HEK293 (cell line): ENCODE data around the gene MXI1.

ENCODE experiments used
- FEZF1 ChIP-seq: fragments of 450-650 bp; formaldehyde crosslinking; IDR thresholded peaks from 2 replicates; pipeline ENCODE4 v1.5.1; 2016; ENCODE audit warnings: missing biosample characterization, missing genetic modification characterization
- HOXC10 ChIP-seq: sonication (generic); formaldehyde crosslinking; IDR thresholded peaks from 2 replicates; pipeline ENCODE4 v1.8.1; 2023; ENCODE audit warnings: mild to moderate bottlenecking, missing genetic modification reagents
- KLF9 ChIP-seq: fragments of 450-650 bp; formaldehyde crosslinking; IDR thresholded peaks from 2 replicates; pipeline ENCODE4 v1.5.1; 2016; ENCODE audit warnings: missing biosample characterization, missing genetic modification characterization, low read depth
- MEIS1 ChIP-seq: sonication (generic); formaldehyde crosslinking; IDR thresholded peaks from 2 replicates; pipeline ENCODE4 v1.8.1; 2022; ENCODE audit warnings: missing genetic modification reagents, mild to moderate bottlenecking, borderline replicate concordance
- MYNN ChIP-seq: fragments of 450-650 bp; formaldehyde crosslinking; IDR thresholded peaks from 2 replicates; pipeline ENCODE4 v1.5.1; 2016; ENCODE audit warnings: missing biosample characterization, missing genetic modification characterization, borderline replicate concordance
- OVOL3 ChIP-seq: fragments of 450-650 bp; formaldehyde crosslinking; IDR thresholded peaks from 2 replicates; pipeline ENCODE4 v1.5.1; 2016; ENCODE audit warnings: missing biosample characterization, missing genetic modification characterization
- SCRT1 ChIP-seq: fragments of 450-650 bp; formaldehyde crosslinking; IDR thresholded peaks from 2 replicates; pipeline ENCODE4 v1.5.1; 2016; ENCODE audit warnings: missing biosample characterization, missing genetic modification characterization, borderline replicate concordance
- ZFP69B ChIP-seq: fragments of 450-650 bp; formaldehyde crosslinking; IDR thresholded peaks from 2 replicates; pipeline ENCODE4 v1.5.1; 2016; ENCODE audit warnings: missing biosample characterization, missing genetic modification characterization
- ZNF121 ChIP-seq: fragments of 450-650 bp; formaldehyde crosslinking; IDR thresholded peaks from 2 replicates; pipeline ENCODE4 v1.5.1; 2016; ENCODE audit warnings: missing biosample characterization, missing genetic modification characterization
- ZNF16 ChIP-seq: fragments of 450-650 bp; formaldehyde crosslinking; IDR thresholded peaks from 2 replicates; pipeline ENCODE4 v1.5.1; 2016; ENCODE audit warnings: low read depth, missing biosample characterization, missing genetic modification characterization
- ZNF169 ChIP-seq: fragments of 450-650 bp; formaldehyde crosslinking; IDR thresholded peaks from 2 replicates; pipeline ENCODE4 v1.5.1; 2016; ENCODE audit warnings: missing biosample characterization, missing genetic modification characterization
- ZNF416 ChIP-seq: fragments of 450-650 bp; formaldehyde crosslinking; IDR thresholded peaks from 2 replicates; pipeline ENCODE4 v1.5.1; 2016; ENCODE audit warnings: missing biosample characterization, missing genetic modification characterization
- ZNF423 ChIP-seq: fragments of 450-650 bp; formaldehyde crosslinking; IDR thresholded peaks from 2 replicates; pipeline ENCODE4 v1.5.1; 2016; ENCODE audit warnings: missing biosample characterization, missing genetic modification characterization
- ZNF473 ChIP-seq: fragments of 450-650 bp; formaldehyde crosslinking; IDR thresholded peaks from 2 replicates; pipeline ENCODE4 v1.5.1; 2017; ENCODE audit warnings: missing biosample characterization, missing genetic modification characterization
- ZNF544 ChIP-seq: fragments of 450-650 bp; formaldehyde crosslinking; IDR thresholded peaks from 2 replicates; pipeline ENCODE4 v1.5.0; 2017; ENCODE audit warnings: missing biosample characterization, missing genetic modification characterization
- ZNF585B ChIP-seq: fragments of 450-650 bp; formaldehyde crosslinking; IDR thresholded peaks from 2 replicates; pipeline ENCODE4 v1.5.1; 2016; ENCODE audit warnings: missing biosample characterization, missing genetic modification characterization
- ZNF596 ChIP-seq: fragments of 450-650 bp; IDR thresholded peaks from 2 replicates; pipeline ENCODE4 v1.5.0; 2018; ENCODE audit warnings: missing biosample characterization, mild to moderate bottlenecking, missing genetic modification characterization, moderate library complexity
- ZNF600 ChIP-seq: fragments of 450-650 bp; formaldehyde crosslinking; IDR thresholded peaks from 2 replicates; pipeline ENCODE4 v1.5.1; 2016; ENCODE audit warnings: missing biosample characterization, missing genetic modification characterization
- ZNF677 ChIP-seq: fragments of 450-650 bp; IDR thresholded peaks from 2 replicates; pipeline ENCODE4 v1.5.0; 2018; ENCODE audit warnings: missing biosample characterization, mild to moderate bottlenecking, missing genetic modification characterization, moderate library complexity
- ZNF768 ChIP-seq: fragments of 450-650 bp; formaldehyde crosslinking; IDR thresholded peaks from 2 replicates; pipeline ENCODE4 v1.5.1; 2018; ENCODE audit warnings: missing biosample characterization, mild to moderate bottlenecking, missing genetic modification characterization
- TF ChIP-seq, protein P1 (sequence below): fragments of 450-650 bp; formaldehyde crosslinking; IDR thresholded peaks from 2 replicates; pipeline ENCODE4 v1.5.1; 2016; ENCODE audit warnings: missing biosample characterization, missing genetic modification characterization
- TF ChIP-seq, protein P2 (sequence below): fragments of 450-650 bp; formaldehyde crosslinking; IDR thresholded peaks from 2 replicates; pipeline ENCODE4 v1.5.1; 2016; ENCODE audit warnings: missing biosample characterization, missing genetic modification characterization, borderline replicate concordance
- TF ChIP-seq, protein P3 (sequence below): fragments of 450-650 bp; formaldehyde crosslinking; IDR thresholded peaks from 2 replicates; pipeline ENCODE4 v1.5.1; 2016; ENCODE audit warnings: missing biosample characterization, missing genetic modification characterization
- TF ChIP-seq, protein P4 (sequence below): fragments of 450-650 bp; formaldehyde crosslinking; IDR thresholded peaks from 2 replicates; pipeline ENCODE4 v1.5.1; 2016; ENCODE audit warnings: missing biosample characterization, missing genetic modification characterization
- TF ChIP-seq, protein P5 (sequence below): fragments of 450-650 bp; formaldehyde crosslinking; IDR thresholded peaks from 2 replicates; pipeline ENCODE4 v1.5.1; 2016; ENCODE audit warnings: missing biosample characterization, missing genetic modification characterization
- TF ChIP-seq, protein P6 (sequence below): IDR thresholded peaks from 2 replicates; pipeline ENCODE4 v1.6.1; 2011; ENCODE audit warnings: mild to moderate bottlenecking, low read depth, low read length, borderline replicate concordance
- TF ChIP-seq, protein P7 (sequence below): fragments of 450-650 bp; formaldehyde crosslinking; IDR thresholded peaks from 2 replicates; pipeline ENCODE4; 2016; ENCODE audit warnings: missing biosample characterization, missing genetic modification characterization

MXI1 gene

DNA sequence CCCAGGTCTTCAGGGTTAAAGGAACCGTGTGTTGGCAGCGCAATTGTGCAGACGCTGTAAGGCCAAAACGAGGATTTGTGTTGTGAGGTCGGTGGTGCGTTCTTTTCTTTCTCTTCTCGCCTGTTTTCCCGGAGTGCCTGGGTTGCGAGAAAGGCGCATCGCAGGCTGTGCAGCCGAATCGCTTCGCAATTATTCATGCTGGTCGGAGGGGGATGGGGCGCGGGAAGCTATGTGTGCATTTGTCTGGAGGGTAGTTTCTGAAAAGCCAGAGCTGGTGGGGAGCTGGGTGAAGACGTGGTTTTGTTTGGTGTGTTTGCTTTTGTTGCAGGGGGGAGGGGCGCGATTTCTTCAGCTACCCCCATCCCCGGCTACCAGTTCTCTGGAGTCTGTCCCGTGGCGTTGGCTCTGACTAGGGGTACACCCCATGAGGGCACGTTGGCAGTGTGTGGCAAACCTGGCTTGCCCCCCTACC lies 2.1 kb downstream of the MXI1 start (continued):
- TF ChIP-seq, protein P1, sequence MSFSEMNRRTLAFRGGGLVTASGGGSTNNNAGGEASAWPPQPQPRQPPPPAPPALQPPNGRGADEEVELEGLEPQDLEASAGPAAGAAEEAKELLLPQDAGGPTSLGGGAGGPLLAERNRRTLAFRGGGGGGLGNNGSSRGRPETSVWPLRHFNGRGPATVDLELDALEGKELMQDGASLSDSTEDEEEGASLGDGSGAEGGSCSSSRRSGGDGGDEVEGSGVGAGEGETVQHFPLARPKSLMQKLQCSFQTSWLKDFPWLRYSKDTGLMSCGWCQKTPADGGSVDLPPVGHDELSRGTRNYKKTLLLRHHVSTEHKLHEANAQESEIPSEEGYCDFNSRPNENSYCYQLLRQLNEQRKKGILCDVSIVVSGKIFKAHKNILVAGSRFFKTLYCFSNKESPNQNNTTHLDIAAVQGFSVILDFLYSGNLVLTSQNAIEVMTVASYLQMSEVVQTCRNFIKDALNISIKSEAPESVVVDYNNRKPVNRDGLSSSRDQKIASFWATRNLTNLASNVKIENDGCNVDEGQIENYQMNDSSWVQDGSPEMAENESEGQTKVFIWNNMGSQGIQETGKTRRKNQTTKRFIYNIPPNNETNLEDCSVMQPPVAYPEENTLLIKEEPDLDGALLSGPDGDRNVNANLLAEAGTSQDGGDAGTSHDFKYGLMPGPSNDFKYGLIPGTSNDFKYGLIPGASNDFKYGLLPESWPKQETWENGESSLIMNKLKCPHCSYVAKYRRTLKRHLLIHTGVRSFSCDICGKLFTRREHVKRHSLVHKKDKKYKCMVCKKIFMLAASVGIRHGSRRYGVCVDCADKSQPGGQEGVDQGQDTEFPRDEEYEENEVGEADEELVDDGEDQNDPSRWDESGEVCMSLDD (tag by site-specific recombination), result peak; percentile 83
- TF ChIP-seq KLF9 (tag by site-specific recombination), result peak; percentile 70
- TF ChIP-seq ZNF596 (tag by site-specific recombination), result no peak
- TF ChIP-seq, protein P2, sequence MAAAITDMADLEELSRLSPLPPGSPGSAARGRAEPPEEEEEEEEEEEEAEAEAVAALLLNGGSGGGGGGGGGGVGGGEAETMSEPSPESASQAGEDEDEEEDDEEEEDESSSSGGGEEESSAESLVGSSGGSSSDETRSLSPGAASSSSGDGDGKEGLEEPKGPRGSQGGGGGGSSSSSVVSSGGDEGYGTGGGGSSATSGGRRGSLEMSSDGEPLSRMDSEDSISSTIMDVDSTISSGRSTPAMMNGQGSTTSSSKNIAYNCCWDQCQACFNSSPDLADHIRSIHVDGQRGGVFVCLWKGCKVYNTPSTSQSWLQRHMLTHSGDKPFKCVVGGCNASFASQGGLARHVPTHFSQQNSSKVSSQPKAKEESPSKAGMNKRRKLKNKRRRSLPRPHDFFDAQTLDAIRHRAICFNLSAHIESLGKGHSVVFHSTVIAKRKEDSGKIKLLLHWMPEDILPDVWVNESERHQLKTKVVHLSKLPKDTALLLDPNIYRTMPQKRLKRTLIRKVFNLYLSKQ (tag by site-specific recombination), result no peak
- TF ChIP-seq, protein P3, sequence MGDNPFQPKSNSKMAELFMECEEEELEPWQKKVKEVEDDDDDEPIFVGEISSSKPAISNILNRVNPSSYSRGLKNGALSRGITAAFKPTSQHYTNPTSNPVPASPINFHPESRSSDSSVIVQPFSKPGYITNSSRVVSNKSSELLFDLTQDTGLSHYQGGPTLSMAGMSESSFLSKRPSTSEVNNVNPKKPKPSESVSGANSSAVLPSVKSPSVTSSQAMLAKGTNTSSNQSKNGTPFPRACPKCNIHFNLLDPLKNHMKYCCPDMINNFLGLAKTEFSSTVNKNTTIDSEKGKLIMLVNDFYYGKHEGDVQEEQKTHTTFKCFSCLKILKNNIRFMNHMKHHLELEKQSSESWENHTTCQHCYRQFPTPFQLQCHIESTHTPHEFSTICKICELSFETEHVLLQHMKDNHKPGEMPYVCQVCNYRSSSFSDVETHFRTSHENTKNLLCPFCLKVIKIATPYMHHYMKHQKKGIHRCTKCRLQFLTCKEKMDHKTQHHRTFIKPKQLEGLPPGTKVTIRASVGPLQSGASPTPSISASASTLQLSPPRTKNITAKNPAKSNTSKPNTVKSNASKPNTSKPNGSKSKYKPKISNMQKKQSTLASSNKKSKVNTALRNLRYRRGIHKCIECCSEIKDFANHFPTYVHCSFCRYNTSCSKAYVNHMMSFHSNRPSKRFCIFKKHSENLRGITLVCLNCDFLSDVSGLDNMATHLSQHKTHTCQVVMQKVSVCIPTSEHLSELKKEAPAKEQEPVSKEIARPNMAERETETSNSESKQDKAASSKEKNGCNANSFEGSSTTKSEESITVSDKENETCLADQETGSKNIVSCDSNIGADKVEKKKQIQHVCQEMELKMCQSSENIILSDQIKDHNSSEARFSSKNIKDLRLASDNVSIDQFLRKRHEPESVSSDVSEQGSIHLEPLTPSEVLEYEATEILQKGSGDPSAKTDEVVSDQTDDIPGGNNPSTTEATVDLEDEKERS (tag by site-specific recombination), result no peak
- TF ChIP-seq ZNF121 (tag by site-specific recombination), result no peak
- TF ChIP-seq ZNF585B (tag by site-specific recombination), result no peak
- TF ChIP-seq ZNF16 (tag by site-specific recombination), result no peak
- TF ChIP-seq, protein P4, sequence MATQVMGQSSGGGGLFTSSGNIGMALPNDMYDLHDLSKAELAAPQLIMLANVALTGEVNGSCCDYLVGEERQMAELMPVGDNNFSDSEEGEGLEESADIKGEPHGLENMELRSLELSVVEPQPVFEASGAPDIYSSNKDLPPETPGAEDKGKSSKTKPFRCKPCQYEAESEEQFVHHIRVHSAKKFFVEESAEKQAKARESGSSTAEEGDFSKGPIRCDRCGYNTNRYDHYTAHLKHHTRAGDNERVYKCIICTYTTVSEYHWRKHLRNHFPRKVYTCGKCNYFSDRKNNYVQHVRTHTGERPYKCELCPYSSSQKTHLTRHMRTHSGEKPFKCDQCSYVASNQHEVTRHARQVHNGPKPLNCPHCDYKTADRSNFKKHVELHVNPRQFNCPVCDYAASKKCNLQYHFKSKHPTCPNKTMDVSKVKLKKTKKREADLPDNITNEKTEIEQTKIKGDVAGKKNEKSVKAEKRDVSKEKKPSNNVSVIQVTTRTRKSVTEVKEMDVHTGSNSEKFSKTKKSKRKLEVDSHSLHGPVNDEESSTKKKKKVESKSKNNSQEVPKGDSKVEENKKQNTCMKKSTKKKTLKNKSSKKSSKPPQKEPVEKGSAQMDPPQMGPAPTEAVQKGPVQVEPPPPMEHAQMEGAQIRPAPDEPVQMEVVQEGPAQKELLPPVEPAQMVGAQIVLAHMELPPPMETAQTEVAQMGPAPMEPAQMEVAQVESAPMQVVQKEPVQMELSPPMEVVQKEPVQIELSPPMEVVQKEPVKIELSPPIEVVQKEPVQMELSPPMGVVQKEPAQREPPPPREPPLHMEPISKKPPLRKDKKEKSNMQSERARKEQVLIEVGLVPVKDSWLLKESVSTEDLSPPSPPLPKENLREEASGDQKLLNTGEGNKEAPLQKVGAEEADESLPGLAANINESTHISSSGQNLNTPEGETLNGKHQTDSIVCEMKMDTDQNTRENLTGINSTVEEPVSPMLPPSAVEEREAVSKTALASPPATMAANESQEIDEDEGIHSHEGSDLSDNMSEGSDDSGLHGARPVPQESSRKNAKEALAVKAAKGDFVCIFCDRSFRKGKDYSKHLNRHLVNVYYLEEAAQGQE (tag by site-specific recombination), result peak; percentile 51; the same call in 1 of the 2 replicates
- no peak for TF ChIP-seq ZNF473 (tag by site-specific recombination)
- TF ChIP-seq ZNF677 (tag by site-specific recombination), result no peak
- 0 out of 2 replicates have a peak, but pooled peaks have one; percentile 24 for TF ChIP-seq SCRT1 (tag by site-specific recombination)
- no peak for TF ChIP-seq MYNN (tag by site-specific recombination)
- TF ChIP-seq MEIS1 (CRISPR knock-in tag), result no peak
- TF ChIP-seq ZNF600, result peak; percentile 98
- no peak for TF ChIP-seq ZNF169 (tag by site-specific recombination)
- 0 out of 2 replicates have a peak, but pooled peaks have one; percentile 57 for TF ChIP-seq ZFP69B
- TF ChIP-seq ZNF544 (tag by site-specific recombination), result no peak
- TF ChIP-seq, protein P5, sequence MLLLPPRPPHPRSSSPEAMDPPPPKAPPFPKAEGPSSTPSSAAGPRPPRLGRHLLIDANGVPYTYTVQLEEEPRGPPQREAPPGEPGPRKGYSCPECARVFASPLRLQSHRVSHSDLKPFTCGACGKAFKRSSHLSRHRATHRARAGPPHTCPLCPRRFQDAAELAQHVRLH (tag by site-specific recombination), result peak; percentile 76
- TF ChIP-seq, protein P6, sequence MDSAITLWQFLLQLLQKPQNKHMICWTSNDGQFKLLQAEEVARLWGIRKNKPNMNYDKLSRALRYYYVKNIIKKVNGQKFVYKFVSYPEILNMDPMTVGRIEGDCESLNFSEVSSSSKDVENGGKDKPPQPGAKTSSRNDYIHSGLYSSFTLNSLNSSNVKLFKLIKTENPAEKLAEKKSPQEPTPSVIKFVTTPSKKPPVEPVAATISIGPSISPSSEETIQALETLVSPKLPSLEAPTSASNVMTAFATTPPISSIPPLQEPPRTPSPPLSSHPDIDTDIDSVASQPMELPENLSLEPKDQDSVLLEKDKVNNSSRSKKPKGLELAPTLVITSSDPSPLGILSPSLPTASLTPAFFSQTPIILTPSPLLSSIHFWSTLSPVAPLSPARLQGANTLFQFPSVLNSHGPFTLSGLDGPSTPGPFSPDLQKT, result no peak
- TF ChIP-seq FEZF1 (tag by site-specific recombination), result peak; percentile 91
- TF ChIP-seq, protein P7, sequence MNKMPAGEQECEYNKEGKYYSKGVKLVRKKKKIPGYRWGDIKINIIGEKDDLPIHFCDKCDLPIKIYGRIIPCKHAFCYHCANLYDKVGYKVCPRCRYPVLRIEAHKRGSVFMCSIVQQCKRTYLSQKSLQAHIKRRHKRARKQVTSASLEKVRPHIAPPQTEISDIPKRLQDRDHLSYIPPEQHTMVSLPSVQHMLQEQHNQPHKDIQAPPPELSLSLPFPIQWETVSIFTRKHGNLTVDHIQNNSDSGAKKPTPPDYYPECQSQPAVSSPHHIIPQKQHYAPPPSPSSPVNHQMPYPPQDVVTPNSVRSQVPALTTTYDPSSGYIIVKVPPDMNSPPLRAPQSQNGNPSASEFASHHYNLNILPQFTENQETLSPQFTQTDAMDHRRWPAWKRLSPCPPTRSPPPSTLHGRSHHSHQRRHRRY (tag by site-specific recombination), result no peak
- TF ChIP-seq ZNF416 (tag by site-specific recombination), result no peak
- peak; percentile 53; the same call in 1 of the 2 replicates for TF ChIP-seq ZNF768 (tag by site-specific recombination)
- TF ChIP-seq OVOL3 (tag by site-specific recombination), result no peak
- TF ChIP-seq ZNF423 (tag by site-specific recombination), result no peak
- TF ChIP-seq HOXC10 (CRISPR knock-in tag), result no peak
